Measurements from ENCODE around the gene LRRC61. TPM values are rescaled to one million over a fixed set of nuclear protein-coding genes. Genes with fewer than 3 reads are reported as not detected.

The LRRC61 gene
- total and polyA plus RNA-seq, 2 of the 13 experiments (the other 11 are each of a cell fraction or from before 2014, with no cell fraction given), result 33.0 to 34.8 TPM

GRCh38 chr7:150368884-150369747 is 46.0 kb downstream of the LRRC61 start (continued):
- TF ChIP-seq ZNF17 (CRISPR knock-in tag; IDR thresholded peaks at IDR 0.05), result no peak
- TF ChIP-seq ISX (CRISPR knock-in tag; conservative IDR thresholded peaks at IDR 0.05), result no peak; the same call in 1 of the 2 replicates
- 0 out of 2 replicates have a peak, but pooled peaks have one; percentile 29 for TF ChIP-seq FOXM1 (CRISPR knock-in tag; IDR thresholded peaks at IDR 0.05)
- no peak for TF ChIP-seq RFX5 (IDR thresholded peaks at IDR 0.05; ENCODE audit: low read depth, low read length)
- 0 out of 2 replicates have a peak, but pooled peaks have one; percentile 59 for TF ChIP-seq ZBTB37 (CRISPR knock-in tag; IDR thresholded peaks at IDR 0.05)
- TF ChIP-seq ZNF431 (CRISPR knock-in tag; IDR thresholded peaks at IDR 0.05; ENCODE audit: borderline replicate concordance, low read depth), result no peak
- no peak for TF ChIP-seq CCAR2 (optimal IDR thresholded peaks at IDR 0.05; ENCODE audit: low read depth, low read length)
- TF ChIP-seq HMGXB3 (CRISPR knock-in tag; IDR thresholded peaks at IDR 0.05; ENCODE audit: borderline replicate concordance), result no peak
- TF ChIP-seq RFXANK (CRISPR knock-in tag; IDR thresholded peaks at IDR 0.05), result no peak
- no peak for TF ChIP-seq ZNF816 (CRISPR knock-in tag; IDR thresholded peaks at IDR 0.05; ENCODE audit: borderline replicate concordance)
- peak; percentile 46; the same call in 1 of the 2 replicates for TF ChIP-seq ZNF563 (CRISPR knock-in tag; IDR thresholded peaks at IDR 0.05)
- TF ChIP-seq ZNF264 (CRISPR knock-in tag; IDR thresholded peaks at IDR 0.05), result no peak; the same call in 1 of the 2 replicates
- TF ChIP-seq, protein P1, sequence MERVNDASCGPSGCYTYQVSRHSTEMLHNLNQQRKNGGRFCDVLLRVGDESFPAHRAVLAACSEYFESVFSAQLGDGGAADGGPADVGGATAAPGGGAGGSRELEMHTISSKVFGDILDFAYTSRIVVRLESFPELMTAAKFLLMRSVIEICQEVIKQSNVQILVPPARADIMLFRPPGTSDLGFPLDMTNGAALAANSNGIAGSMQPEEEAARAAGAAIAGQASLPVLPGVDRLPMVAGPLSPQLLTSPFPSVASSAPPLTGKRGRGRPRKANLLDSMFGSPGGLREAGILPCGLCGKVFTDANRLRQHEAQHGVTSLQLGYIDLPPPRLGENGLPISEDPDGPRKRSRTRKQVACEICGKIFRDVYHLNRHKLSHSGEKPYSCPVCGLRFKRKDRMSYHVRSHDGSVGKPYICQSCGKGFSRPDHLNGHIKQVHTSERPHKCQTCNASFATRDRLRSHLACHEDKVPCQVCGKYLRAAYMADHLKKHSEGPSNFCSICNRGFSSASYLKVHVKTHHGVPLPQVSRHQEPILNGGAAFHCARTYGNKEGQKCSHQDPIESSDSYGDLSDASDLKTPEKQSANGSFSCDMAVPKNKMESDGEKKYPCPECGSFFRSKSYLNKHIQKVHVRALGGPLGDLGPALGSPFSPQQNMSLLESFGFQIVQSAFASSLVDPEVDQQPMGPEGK (CRISPR knock-in tag; IDR thresholded peaks at IDR 0.05), result peak; percentile 77
- TF ChIP-seq EEA1 (CRISPR knock-in tag; IDR thresholded peaks at IDR 0.05; ENCODE audit: borderline replicate concordance), result 0 out of 2 replicates have a peak, but pooled peaks have one; percentile 65
- TF ChIP-seq, protein P2, sequence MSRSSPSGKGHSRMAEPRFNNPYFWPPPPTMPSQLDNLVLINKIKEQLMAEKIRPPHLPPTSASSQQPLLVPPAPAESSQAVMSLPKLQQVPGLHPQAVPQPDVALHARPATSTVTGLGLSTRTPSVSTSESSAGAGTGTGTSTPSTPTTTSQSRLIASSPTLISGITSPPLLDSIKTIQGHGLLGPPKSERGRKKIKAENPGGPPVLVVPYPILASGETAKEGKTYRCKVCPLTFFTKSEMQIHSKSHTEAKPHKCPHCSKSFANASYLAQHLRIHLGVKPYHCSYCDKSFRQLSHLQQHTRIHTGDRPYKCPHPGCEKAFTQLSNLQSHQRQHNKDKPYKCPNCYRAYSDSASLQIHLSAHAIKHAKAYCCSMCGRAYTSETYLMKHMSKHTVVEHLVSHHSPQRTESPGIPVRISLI (CRISPR knock-in tag; IDR thresholded peaks at IDR 0.05; ENCODE audit: borderline replicate concordance), result no peak
- TF ChIP-seq PAX8 (CRISPR knock-in tag; IDR thresholded peaks at IDR 0.05; ENCODE audit: borderline replicate concordance), result 0 out of 2 replicates have a peak, but pooled peaks have one; percentile 10
- 0 out of 2 replicates have a peak, but pooled peaks have one; percentile 48 for TF ChIP-seq CBX5 (CRISPR knock-in tag; IDR thresholded peaks at IDR 0.05; ENCODE audit: borderline replicate concordance)
- no peak; the same call in 1 of the 2 replicates for TF ChIP-seq SIN3A (IDR thresholded peaks at IDR 0.05; ENCODE audit: borderline replicate concordance, low read depth, low read length)

Measured in HepG2 (cell line).